ENCODE measurements around the gene TMEM88.
A peak's percentile ranks its signal among the peaks of the same experiment; 100 is the strongest.

The TMEM88 gene

DNA sequence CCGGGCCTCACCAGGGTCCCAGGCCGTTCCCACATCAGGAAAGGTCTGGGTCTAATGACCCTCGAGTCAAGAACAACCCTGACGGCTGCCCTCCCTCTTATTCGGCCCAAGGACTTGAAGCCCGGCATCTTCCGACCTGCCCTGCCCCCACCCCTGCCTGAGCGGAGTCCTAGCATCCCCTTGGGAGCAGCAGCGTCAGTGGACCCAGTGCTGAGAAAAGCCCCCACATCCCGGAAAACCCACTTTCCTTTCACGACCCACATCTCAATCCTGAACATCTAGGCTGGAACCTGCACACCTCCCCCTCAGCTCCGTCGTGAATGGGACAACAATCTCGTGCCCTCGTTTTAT lies 769 bp downstream of the TMEM88 start:
- no peak overlapping the region for H2BK15ac ChIP-seq (replicated peaks; ENCODE audit: low read depth)
- H2BK5ac ChIP-seq (ENCODE audit: low read length): no peak overlapping the region
- no peak overlapping the region for H4K5ac ChIP-seq (ENCODE audit: low read length)
- no peak overlapping the region for H3K4me3 ChIP-seq (ENCODE audit: low read length)
- no peak overlapping the region for H2AK5ac ChIP-seq (ENCODE audit: low read length)
- H3K18ac ChIP-seq (ENCODE audit: low read length): no peak overlapping the region
- no peak overlapping the region for H3K27ac ChIP-seq (ENCODE audit: low read depth, low read length)
- no peaks in the 10 kb centered on the region for H3K79me2 ChIP-seq (ENCODE audit: control insufficient read depth, insufficient read depth, low read length)
- H3K56ac ChIP-seq (ENCODE audit: low read length): peak overlapping the region; percentile 86
- H3K4me2 ChIP-seq (ENCODE audit: low read length): peak overlapping the region; percentile 74
- no peak overlapping the region for H3K23ac ChIP-seq (ENCODE audit: low read length)
- no peak for DNase-seq
- H4K8ac ChIP-seq (ENCODE audit: low read depth, low read length): no peak overlapping the region
- WGBS (ENCODE audit: extremely low coverage, insufficient coverage, low lambda C conversion rate): no CpG with 5 or more reads among the region's 15 CpGs
- H3K4ac ChIP-seq (ENCODE audit: low read depth, low read length): no peak overlapping the region
- H3K4me1 ChIP-seq (ENCODE audit: control insufficient read depth, low read depth, low read length): peaks cover 7% of the 10 kb centered on the region
- H3K27me3 ChIP-seq (ENCODE audit: insufficient read depth, low read length, poor library complexity): peaks cover 9% of the 10 kb centered on the region
- no peak overlapping the region for H2BK120ac ChIP-seq (ENCODE audit: low read depth, low read length)
- no peaks in the 10 kb centered on the region for H3K36me3 ChIP-seq (ENCODE audit: control insufficient read depth, insufficient read depth, low read length)
- peaks cover 6% of the 10 kb centered on the region for H3K79me1 ChIP-seq (ENCODE audit: low read length)
- peak overlapping the region; percentile 27 for H3K9ac ChIP-seq (ENCODE audit: low read length)

DNA sequence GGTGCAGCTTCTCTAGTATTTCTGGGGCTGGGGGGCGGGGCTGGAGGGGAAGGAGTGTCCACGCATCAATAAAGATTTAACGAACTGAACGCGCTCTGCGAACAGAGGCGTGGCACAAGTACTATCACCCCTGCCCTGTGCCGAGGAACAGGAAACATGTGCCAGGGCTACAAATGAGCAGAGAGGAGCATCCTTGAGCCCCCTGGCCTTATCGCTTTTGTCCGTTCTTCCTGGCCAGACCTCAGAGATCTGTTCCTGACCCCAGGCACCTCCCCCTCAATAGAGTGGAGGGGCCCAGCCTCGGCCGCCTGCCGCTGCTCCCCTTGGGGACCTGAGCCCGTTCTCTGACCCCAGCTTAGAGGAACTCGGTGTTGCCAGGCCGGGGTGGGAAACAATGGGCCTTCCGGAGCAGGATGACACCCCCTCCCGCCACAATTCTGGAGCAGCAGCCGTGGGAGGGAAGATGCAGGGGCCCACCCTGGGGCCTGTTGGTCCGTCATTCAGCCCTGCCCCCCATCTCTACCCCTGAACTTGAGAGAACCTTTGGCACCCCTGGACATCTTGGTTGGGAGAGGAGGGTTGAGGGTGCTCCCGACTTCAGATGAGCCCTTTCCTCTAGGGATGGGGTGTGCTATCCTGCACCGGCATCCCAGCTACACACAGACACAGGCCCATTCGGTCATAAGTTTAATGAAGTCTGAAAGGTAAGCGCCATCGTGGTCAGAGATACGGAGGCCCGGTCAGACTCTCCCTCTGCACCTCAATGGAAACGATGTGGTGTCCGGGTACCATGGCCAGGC lies 1.3 kb downstream of the TMEM88 start:
- Histone ChIP-seq H3K36me3 (ENCODE audit: control insufficient read depth, insufficient read depth, low read length) (no peaks in the 10 kb centered on the region), H3K79me2 (ENCODE audit: control insufficient read depth, insufficient read depth, low read length) (no peaks in the 10 kb centered on the region), H2BK120ac (ENCODE audit: low read depth, low read length) (no peak overlapping the region), H3K56ac (ENCODE audit: low read length) (peak overlapping the region; percentile 93), H3K79me1 (ENCODE audit: low read length) (peaks cover 6% of the 10 kb centered on the region), H2AK5ac (ENCODE audit: low read length) (no peak overlapping the region), H3K23ac (ENCODE audit: low read length) (peak overlapping the region; percentile 59), H3K9ac (ENCODE audit: low read length) (peak overlapping the region; percentile 83), H3K4me1 (ENCODE audit: control insufficient read depth, low read depth, low read length) (peaks cover 7% of the 10 kb centered on the region), H3K4me2 (ENCODE audit: low read length) (peak overlapping the region; percentile 89), H3K27ac (ENCODE audit: low read depth, low read length) (peak overlapping the region; percentile 13), H4K8ac (ENCODE audit: low read depth, low read length) (no peak overlapping the region), H3K27me3 (ENCODE audit: insufficient read depth, low read length, poor library complexity) (peaks cover 9% of the 10 kb centered on the region), H2BK15ac (replicated peaks; ENCODE audit: low read depth) (no peak overlapping the region), H4K5ac (ENCODE audit: low read length) (no peak overlapping the region), H3K4me3 (ENCODE audit: low read length) (peak overlapping the region; percentile 63), H2BK5ac (ENCODE audit: low read length) (no peak overlapping the region), H3K4ac (ENCODE audit: low read depth, low read length) (no peak overlapping the region), H3K18ac (ENCODE audit: low read length) (no peak overlapping the region)
- WGBS (ENCODE audit: extremely low coverage, insufficient coverage, low lambda C conversion rate): no CpG with 5 or more reads among the region's 29 CpGs
- DNase-seq: no peak

DNA sequence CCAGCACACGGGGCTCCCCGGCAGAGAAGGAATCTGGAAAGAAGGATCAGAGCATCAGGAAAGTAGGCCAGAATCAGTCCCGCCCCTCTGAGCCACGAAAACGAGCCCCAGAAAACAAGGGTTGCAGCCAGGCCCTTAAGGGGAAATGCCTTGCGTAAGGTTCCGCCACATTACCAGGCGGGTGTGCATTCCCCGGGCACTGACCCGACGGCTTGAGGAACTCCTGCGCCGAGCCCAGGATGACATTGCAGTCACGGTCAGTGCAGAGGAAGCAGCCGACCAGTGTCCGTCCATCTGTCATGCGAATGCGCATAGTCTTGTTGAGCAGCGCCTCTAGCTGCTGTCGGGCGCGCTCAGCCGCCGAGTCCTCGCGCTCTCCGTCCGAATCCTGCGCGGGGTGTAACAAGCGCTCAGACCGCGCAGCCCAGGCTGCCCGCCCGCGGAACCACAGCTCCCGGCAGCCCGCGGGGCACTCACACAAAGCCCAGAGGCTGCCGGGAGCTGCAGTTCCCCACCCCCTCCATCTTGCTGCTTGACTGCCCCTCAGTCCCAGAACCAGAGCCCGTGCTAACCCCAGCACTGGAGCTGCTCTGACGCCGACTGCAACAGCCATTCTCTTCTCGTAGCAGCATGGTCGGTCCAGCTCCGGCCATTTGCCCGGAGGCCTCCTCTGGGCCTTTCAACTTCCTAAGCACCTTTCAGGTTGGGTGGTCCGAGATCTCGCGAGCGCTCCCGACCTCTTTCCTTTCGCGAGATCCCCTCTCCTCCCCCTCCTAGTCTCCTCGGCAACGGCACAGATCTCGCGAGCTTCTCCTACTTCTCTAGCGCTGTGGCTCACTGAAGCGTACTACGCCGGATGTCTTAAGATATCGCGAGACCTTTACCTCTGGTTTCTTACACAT lies 2.2 kb downstream of the TMEM88 start, which contains the start of gene NAA38:
TSS of gene NAA38 (minus strand) at position 749 of the 902 bp plus-strand sequence. CDS start at position 653, 96 bp downstream.
- Histone ChIP-seq H2AK5ac (ENCODE audit: low read length) (no peak within 1 kb of the TSS), H3K23ac (ENCODE audit: low read length) (peak within 1 kb of the TSS; percentile 81), H3K56ac (ENCODE audit: low read length) (peak within 1 kb of the TSS; percentile 96), H3K4me3 (ENCODE audit: low read length) (peak within 1 kb of the TSS; percentile 69), H3K27ac (ENCODE audit: low read depth, low read length) (peak within 1 kb of the TSS; percentile 89), H3K4me2 (ENCODE audit: low read length) (peak within 1 kb of the TSS; percentile 89), H4K8ac (ENCODE audit: low read depth, low read length) (no peak within 1 kb of the TSS), H3K36me3 (ENCODE audit: control insufficient read depth, insufficient read depth, low read length) (no peaks in the 10 kb centered on the region), H2BK120ac (ENCODE audit: low read depth, low read length) (peak within 1 kb of the TSS; percentile 98), H3K79me1 (ENCODE audit: low read length) (peaks cover 6% of the 10 kb centered on the region), H2BK15ac (replicated peaks; ENCODE audit: low read depth) (no peak within 1 kb of the TSS), H3K79me2 (ENCODE audit: control insufficient read depth, insufficient read depth, low read length) (no peaks in the 10 kb centered on the region), H2BK5ac (ENCODE audit: low read length) (peak within 1 kb of the TSS; percentile 97), H3K27me3 (ENCODE audit: insufficient read depth, low read length, poor library complexity) (peaks cover 9% of the 10 kb centered on the region), H3K18ac (ENCODE audit: low read length) (peak within 1 kb of the TSS; percentile 92), H4K5ac (ENCODE audit: low read length) (no peak within 1 kb of the TSS), H3K4me1 (ENCODE audit: control insufficient read depth, low read depth, low read length) (peaks cover 7% of the 10 kb centered on the region), H3K9ac (ENCODE audit: low read length) (peak within 1 kb of the TSS; percentile 83), H3K4ac (ENCODE audit: low read depth, low read length) (no peak within 1 kb of the TSS)
- DNase-seq: peak; percentile 100
- WGBS (ENCODE audit: extremely low coverage, insufficient coverage, low lambda C conversion rate): no CpG with 5 or more reads among the region's 64 CpGs

DNA sequence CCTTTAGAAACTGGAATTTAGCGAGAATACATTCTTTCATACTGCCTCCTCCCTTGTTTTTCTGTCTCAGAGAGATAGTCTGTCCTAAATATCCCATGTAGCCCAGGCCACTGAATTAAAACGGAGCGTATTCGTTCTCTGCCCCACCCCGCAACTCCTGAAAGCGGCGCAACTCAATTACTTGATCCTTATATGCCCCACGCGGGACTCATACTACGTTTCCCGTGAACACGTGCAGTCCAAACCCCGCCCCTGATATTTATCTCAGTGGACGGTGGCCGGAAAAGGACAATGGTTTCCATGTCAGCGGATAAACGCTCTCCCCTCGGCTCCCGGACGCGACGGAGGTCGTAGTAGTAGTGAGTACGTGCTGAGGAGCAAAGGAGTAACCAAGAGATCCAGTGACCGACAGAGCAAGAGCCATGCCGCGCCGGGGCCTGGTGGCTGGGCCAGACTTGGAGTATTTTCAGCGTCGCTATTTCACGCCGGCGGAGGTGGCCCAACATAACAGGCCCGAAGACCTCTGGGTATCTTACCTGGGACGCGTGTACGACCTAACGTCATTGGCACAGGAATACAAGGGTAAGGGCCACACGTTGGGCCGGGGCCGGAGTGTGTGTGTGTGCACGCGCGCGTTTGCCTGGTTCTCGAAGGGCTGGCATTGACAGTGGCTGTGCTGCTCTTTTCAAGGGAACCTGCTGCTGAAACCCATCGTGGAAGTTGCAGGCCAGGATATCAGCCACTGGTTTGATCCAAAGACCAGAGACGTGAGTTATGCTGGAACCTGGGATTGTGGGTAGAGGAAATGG lies 3.1 kb downstream of the TMEM88 start, which contains the start of gene CYB5D1:
TSS of gene CYB5D1 (plus strand) at position 291 of the 809 bp plus-strand sequence. CDS start at position 423, 132 bp downstream.
- Histone ChIP-seq H3K18ac (ENCODE audit: low read length) (peak within 1 kb of the TSS; percentile 92), H3K9ac (ENCODE audit: low read length) (peak within 1 kb of the TSS; percentile 83), H3K4me1 (ENCODE audit: control insufficient read depth, low read depth, low read length) (peaks cover 7% of the 10 kb centered on the region), H3K4me3 (ENCODE audit: low read length) (peak within 1 kb of the TSS; percentile 69), H3K4me2 (ENCODE audit: low read length) (peak within 1 kb of the TSS; percentile 89), H3K27ac (ENCODE audit: low read depth, low read length) (peak within 1 kb of the TSS; percentile 89), H3K79me1 (ENCODE audit: low read length) (peaks cover 6% of the 10 kb centered on the region), H3K79me2 (ENCODE audit: control insufficient read depth, insufficient read depth, low read length) (no peaks in the 10 kb centered on the region), H3K56ac (ENCODE audit: low read length) (peak within 1 kb of the TSS; percentile 96), H3K23ac (ENCODE audit: low read length) (peak within 1 kb of the TSS; percentile 81), H4K5ac (ENCODE audit: low read length) (no peak within 1 kb of the TSS), H2BK120ac (ENCODE audit: low read depth, low read length) (peak within 1 kb of the TSS; percentile 98), H3K27me3 (ENCODE audit: insufficient read depth, low read length, poor library complexity) (peaks cover 2% of the 10 kb centered on the region), H4K8ac (ENCODE audit: low read depth, low read length) (no peak within 1 kb of the TSS), H2BK5ac (ENCODE audit: low read length) (peak within 1 kb of the TSS; percentile 97), H3K4ac (ENCODE audit: low read depth, low read length) (no peak within 1 kb of the TSS), H2BK15ac (replicated peaks; ENCODE audit: low read depth) (no peak within 1 kb of the TSS), H2AK5ac (ENCODE audit: low read length) (no peak within 1 kb of the TSS), H3K36me3 (ENCODE audit: control insufficient read depth, insufficient read depth, low read length) (no peaks in the 10 kb centered on the region)
- peak; percentile 96 for DNase-seq
- WGBS (ENCODE audit: extremely low coverage, insufficient coverage, low lambda C conversion rate): no CpG with 5 or more reads among the region's 48 CpGs

DNA sequence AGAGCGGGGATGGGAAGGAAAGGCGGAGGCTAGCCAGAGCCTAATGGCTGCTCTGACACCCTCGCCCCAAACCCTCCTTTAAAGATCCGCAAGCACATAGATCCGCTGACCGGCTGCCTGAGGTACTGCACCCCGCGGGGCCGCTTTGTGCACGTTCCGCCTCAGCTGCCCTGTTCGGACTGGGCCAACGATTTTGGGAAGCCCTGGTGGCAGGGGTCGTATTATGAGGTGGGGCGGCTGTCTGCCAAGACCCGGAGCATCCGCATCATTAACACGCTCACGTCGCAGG lies 3.6 kb downstream of the TMEM88 start:
- no peak overlapping the region for H3K27ac ChIP-seq (ENCODE audit: low read depth, low read length)
- peaks cover 7% of the 10 kb centered on the region for H3K4me1 ChIP-seq (ENCODE audit: control insufficient read depth, low read depth, low read length)
- peak overlapping the region; percentile 77 for H2BK5ac ChIP-seq (ENCODE audit: low read length)
- H3K4me3 ChIP-seq (ENCODE audit: low read length): peak overlapping the region; percentile 69
- no peaks in the 10 kb centered on the region for H3K79me2 ChIP-seq (ENCODE audit: control insufficient read depth, insufficient read depth, low read length)
- H3K18ac ChIP-seq (ENCODE audit: low read length): no peak overlapping the region
- peak overlapping the region; percentile 89 for H3K4me2 ChIP-seq (ENCODE audit: low read length)
- WGBS (ENCODE audit: extremely low coverage, insufficient coverage, low lambda C conversion rate): no CpG with 5 or more reads among the region's 20 CpGs
- H3K23ac ChIP-seq (ENCODE audit: low read length): no peak overlapping the region
- H3K56ac ChIP-seq (ENCODE audit: low read length): peak overlapping the region; percentile 93
- H4K5ac ChIP-seq (ENCODE audit: low read length): no peak overlapping the region
- H2BK15ac ChIP-seq (replicated peaks; ENCODE audit: low read depth): no peak overlapping the region
- H3K79me1 ChIP-seq (ENCODE audit: low read length): peaks cover 6% of the 10 kb centered on the region
- no peak overlapping the region for H3K4ac ChIP-seq (ENCODE audit: low read depth, low read length)
- peak; percentile 84 for DNase-seq
- H2BK120ac ChIP-seq (ENCODE audit: low read depth, low read length): no peak overlapping the region
- no peak overlapping the region for H2AK5ac ChIP-seq (ENCODE audit: low read length)
- H4K8ac ChIP-seq (ENCODE audit: low read depth, low read length): no peak overlapping the region
- peaks cover 2% of the 10 kb centered on the region for H3K27me3 ChIP-seq (ENCODE audit: insufficient read depth, low read length, poor library complexity)
- no peaks in the 10 kb centered on the region for H3K36me3 ChIP-seq (ENCODE audit: control insufficient read depth, insufficient read depth, low read length)
- H3K9ac ChIP-seq (ENCODE audit: low read length): peak overlapping the region; percentile 76

All from mesendoderm (in vitro differentiated cells).